GM18526 (cell line): ENCODE results near the gene GRPR.

ENCODE experiments used
- POLR2A ChIP-seq: IDR thresholded peaks from 3 replicates; pipeline ENCODE4 v1.6.1; 2011; ENCODE audit not compliant: insufficient read length; ENCODE audit errors: extremely low read depth

Gene GRPR

GRCh38 chrX:16155581-16156096, 32.3 kb downstream of the GRPR start:
- TF ChIP-seq POLR2A: no peak

DNA sequence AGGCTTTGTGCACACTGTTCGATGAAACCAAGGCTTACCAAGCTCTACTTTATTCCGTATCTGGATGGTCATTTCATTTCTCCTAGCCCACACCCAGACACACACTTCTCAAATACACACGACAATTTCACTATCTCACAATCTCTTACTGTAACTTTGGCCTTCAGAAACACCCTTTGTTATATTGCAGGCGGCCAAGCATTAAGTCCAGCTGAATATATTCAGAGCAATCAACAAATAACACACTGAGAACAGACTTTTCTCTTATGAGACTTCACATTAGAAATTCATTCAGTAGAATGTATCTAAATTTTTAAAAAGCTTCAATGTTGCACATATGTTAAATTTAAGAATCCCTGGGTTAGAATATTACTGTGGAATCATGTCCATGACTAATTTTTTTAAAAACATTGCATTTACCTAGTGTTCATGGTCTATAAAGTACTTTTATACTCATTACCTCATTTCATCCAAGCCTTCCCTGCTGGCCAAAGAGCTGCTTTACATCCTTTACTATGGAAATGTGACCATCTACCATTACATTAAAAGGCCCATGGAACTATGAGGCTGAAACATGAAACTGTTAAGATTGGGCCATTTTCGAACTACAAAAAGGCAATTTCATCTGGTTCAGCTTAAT, 33.4 kb downstream of the GRPR start:
- no peak for TF ChIP-seq POLR2A

- no peak for TF ChIP-seq POLR2A
These were observed 37.4 kb downstream of the GRPR start for GRCh38 chrX:16160729-16161128.

DNA sequence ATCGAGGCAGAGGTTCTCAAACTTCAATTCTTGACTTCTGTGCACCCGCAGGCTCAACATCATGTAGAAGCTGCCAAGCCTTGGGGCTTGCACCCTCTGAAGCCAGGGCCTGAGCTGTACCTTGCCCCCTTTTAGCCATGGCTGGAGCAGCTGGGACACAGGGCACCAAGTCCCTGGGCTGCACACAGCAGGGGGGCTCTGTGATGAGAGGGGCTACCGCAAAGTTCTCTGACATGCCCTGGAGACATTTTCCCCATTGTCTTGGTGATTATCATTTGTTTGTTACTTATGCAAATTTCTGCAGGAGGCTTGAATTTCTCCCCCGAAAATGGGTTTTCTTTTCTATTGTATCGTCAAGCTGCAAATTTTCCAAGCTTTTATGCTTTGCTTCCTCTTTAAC, 39.0 kb downstream of the GRPR start:
- TF ChIP-seq POLR2A: no peak

GRCh38 chrX:16164748-16165147, 41.4 kb downstream of the GRPR start:
- no peak for TF ChIP-seq POLR2A

- no peak for TF ChIP-seq POLR2A
These were observed 43.8 kb downstream of the GRPR start, which contains the start of gene MAGEB17 for GRCh38 chrX:16167181-16167580. MAGEB17 (plus strand) TSS chrX:16167481; CDS start chrX:16170383, 2,902 bp downstream.

GRCh38 chrX:16171039-16171438, 47.7 kb downstream of the GRPR start:
- TF ChIP-seq POLR2A: no peak

DNA sequence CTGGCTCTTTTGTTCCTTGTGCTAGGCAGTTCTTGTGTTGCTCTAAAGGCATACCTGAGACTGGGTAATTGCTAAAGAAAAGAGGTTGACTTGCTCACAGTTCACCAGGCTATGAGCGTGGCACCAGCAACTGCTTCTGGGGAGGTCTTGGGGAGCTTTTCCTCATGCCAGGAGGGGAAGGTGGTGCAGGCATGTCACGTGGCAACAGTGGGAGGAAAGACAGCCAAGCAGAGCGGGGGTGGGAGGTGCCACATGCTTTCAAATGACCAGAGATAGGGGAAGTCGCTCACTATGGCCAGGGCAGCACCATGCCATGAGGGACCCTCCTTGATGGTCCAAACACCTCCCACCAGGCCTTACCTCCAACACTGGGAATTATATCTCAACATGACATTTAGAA, 48.6 kb downstream of the GRPR start:
- no peak for TF ChIP-seq POLR2A

GRCh38 chrX:16172391-16172790, 49.0 kb downstream of the GRPR start:
- no peak for TF ChIP-seq POLR2A

- no peak for TF ChIP-seq POLR2A
These were observed 52.1 kb downstream of the GRPR start for GRCh38 chrX:16175329-16176061.

- TF ChIP-seq POLR2A: no peak
These were observed 53.9 kb downstream of the GRPR start for GRCh38 chrX:16177260-16177659.

DNA sequence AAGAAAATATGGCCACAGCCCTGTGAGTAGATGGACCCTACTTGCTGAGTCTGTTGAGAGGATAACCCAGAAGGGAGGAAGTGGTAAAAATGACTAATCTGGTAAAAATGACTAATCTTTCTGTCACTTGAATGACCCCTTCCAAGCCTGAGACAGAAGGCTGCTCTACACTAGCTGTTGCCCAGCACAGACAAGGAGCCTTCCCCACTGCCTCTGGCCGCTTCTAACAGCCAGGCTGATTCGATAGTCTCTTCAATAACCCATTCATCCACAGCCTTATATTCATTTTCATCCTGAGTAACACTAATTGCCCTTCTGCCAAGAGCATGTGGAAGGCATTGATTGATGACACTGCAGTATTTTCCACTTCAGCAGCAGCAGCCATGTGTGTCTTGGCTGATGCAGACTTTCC, 62.4 kb downstream of the GRPR start:
- no peak for TF ChIP-seq POLR2A

DNA sequence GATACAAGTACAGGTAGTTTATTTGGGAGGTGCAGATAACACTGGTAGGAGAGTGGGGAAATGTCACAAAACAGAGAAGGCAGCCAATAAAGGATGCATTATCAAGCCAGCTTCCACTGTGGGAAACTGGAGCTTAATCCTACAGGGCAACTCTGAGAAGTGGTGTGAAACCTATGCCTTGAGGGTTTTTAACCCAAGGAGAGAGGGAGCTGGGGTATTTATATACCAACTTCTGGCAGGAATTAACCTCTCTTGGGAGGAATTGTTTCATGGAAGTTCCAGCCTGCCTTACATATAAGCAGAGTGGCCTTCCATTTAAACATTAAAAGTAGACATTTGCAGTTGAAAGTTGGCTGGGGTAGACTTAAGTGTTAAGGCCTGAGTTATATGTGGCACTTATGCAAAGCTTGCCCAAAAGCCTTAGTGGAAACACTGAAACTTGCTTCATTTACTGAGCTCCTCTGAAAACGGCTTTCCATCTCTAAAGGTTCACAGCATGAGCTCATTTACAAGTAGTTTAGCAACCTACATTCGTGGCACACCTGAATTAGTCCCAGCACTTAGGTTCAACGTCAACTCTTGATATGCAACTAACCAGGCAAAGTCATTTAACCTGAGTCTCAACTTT, 63.1 kb downstream of the GRPR start:
- no peak for TF ChIP-seq POLR2A

- TF ChIP-seq POLR2A: no peak
These were observed 63.8 kb downstream of the GRPR start for GRCh38 chrX:16187024-16187760.

DNA sequence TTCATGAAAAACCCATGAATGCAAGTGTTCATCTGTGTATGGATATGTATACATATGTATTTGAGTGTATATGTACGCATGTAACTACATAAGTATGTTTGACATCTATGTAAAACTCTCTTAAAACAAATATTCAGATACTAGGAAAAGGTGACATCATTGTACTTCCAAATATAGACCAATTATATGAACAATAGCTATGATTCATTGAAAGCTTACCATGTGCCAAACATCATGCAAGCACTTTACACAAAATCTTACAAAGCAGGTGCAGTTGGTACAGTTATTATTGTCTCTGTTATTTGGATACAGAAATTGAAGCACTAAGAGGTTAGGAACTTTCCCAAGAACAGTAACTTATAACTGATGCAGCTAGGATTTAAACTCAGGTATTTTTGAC, 65.3 kb downstream of the GRPR start:
- TF ChIP-seq POLR2A: no peak
